Naive B cell (primary cell): ENCODE data around the gene SEC24D. TPM values are rescaled to one million over a fixed set of nuclear protein-coding genes. Genes with fewer than 3 reads are reported as not detected.
A peak's percentile ranks its signal among the peaks of the same experiment; 100 is the strongest.

Experiments used
- ATAC-seq, 2 donors: fragments of 150-1000 bp; cut with Tn5 transposase; 2 replicates each; pipeline ENCODE4 v1.10.0; 2021; ENCODE audit warnings: low read depth in 2 of 2, mild to moderate bottlenecking in 2 of 2, moderate library complexity in 2 of 2
- DNase-seq: peaks from one replicate; pipeline ENCODE4 v3.0.0; 2022
- H3K27ac Mint-ChIP-seq, 6 donors: one replicate each; pipeline ENCODE4 v1.8.0; 2020 to 2022; ENCODE audit warnings: mild to moderate bottlenecking in 6 of 6, mixed read lengths in 6 of 6, moderate library complexity in 5 of 6, inconsistent platforms in 2 of 6
- H3K27me3 Mint-ChIP-seq, 3 donors: one replicate each; pipeline ENCODE4 v1.8.0; 2021 to 2022; ENCODE audit warnings: mixed read lengths in 3 of 3, mild to moderate bottlenecking in 1 of 3
- H3K36me3 Mint-ChIP-seq, 2 donors: one replicate each; pipeline ENCODE4 v1.8.0; 2020 to 2022; ENCODE audit warnings: mixed read lengths in 2 of 2, inconsistent platforms in 1 of 2, mild to moderate bottlenecking in 1 of 2
- H3K4me1 Mint-ChIP-seq, 3 donors: one replicate each; pipeline ENCODE4 v1.8.0; 2020 to 2022; ENCODE audit warnings: mixed read lengths in 3 of 3, inconsistent platforms in 1 of 3, mild to moderate bottlenecking in 1 of 3, moderate library complexity in 1 of 3
- H3K4me3 Mint-ChIP-seq, 8 donors: one replicate each; pipeline ENCODE4 v1.8.0; 2020 to 2022; ENCODE audit warnings: mild to moderate bottlenecking in 8 of 8, mixed read lengths in 8 of 8, moderate library complexity in 8 of 8, inconsistent platforms in 2 of 8
- H3K9me3 Mint-ChIP-seq, 7 donors: one replicate each; pipeline ENCODE4 v1.8.0; 2020 to 2022; ENCODE audit warnings: mixed read lengths in 7 of 7, mild to moderate bottlenecking in 5 of 7, inconsistent platforms in 2 of 7, moderate library complexity in 1 of 7
- polyA plus RNA-seq, 6 donors: library from polyadenylated mRNA; unstranded; fragments of 300-500 nt; fragmentation: Illumina TruSeq; gene quantifications; one replicate each; pipeline ENCODE4 v1.2.3, GENCODE V29; 2021; ENCODE audit warnings: low read depth in 6 of 6

The SEC24D gene
- polyA plus RNA-seq, 6 donors from 2014 or later: 10.7 to 13.8 (median 11.3) TPM

DNA sequence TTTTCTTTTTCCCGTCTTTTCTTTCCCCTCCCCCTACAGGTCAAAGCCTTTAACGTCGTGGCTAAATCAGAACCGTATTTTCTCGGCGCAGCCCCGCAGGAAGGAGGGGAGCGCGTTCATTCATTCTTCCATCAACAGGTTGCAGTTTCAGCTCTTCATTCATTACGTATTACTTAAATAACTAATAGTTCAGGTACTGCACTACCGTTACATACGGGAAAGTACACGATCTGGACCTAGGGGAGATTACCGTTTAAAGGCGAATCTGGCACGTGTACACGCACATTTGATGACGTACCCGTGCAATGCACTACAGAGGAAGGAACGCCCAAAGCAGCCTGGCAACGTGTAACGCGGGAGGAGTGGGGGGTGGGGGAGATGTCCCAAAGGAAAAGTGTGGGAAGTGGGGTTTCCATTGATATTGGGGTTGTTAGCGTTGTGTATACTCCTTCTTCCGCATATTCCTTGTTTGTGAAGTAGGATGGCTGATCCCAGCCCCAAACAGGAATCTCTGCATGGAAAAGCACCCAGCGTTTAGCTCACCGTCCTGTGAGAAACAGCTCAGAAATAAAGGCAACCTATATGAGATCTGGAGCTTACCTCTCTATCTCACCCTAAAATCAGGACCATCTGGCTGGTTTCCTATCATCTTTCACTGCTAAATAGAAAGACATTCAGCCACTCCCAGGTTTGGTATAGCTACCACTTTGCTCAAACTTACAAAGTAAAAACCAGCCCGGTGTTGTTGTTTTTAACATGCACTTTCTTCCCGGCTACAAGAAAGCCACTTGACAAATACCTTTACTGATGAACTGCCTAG, 585 bp upstream of the SEC24D start:
- no peaks in the 10 kb centered on the region for H3K9me3 Mint-ChIP-seq
- peaks cover 5 to 15% of the 10 kb centered on the region in 2 donors for H3K36me3 Mint-ChIP-seq
- H3K4me3 Mint-ChIP-seq: peak overlapping the region; percentile 92 to 100 (median 100)
- peaks cover 15 to 21% (median 20%) of the 10 kb centered on the region in 3 donors for H3K4me1 Mint-ChIP-seq
- H3K27me3 Mint-ChIP-seq: peaks cover 4 to 16% (median 8%) of the 10 kb centered on the region in 3 donors
- peak overlapping the region; percentile 95 to 100 (median 99) for H3K27ac Mint-ChIP-seq
- ATAC-seq (peak; percentile 78), DNase-seq (peak; percentile 45)

DNA sequence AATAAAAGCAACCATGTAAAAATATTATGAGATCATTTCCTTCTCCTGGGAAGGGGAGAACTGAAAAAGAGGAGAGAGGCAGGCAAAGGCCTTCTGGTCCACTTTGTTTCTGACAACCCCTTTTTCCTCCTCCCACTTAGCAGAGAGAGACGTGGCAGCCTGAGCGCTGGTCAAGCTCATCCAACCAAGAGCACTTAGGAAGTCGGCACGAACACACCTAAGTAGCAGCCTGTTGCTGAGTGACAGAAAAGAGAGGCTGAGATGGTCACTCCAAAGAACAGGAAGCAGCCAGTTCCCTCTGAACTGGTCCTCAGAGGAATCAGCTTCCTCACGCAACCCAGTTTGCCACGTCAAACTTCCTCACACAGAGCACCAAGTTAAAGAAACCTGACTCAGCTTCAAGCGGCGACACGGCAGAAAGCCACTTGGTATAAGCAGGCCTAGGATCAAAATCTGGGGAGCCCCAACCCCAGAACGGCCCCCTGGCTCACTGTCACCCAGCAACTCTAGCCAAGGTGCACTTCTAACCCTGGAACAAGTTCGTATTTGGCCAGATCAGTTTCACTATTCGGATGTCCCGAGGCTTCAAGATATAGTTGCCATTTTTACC, 861 bp downstream of the SEC24D start:
- Mint-ChIP-seq H3K27ac (peak overlapping the region; percentile 81 to 95 (median 88)), H3K27me3 (peaks cover 4 to 7% (median 5%) of the 10 kb centered on the region in 3 donors), H3K36me3 (peaks cover 9 to 22% of the 10 kb centered on the region in 2 donors), H3K4me1 (peaks cover 19 to 21% (median 20%) of the 10 kb centered on the region in 3 donors), H3K9me3 (no peaks in the 10 kb centered on the region), H3K4me3 (peak overlapping the region; percentile 92 to 100 (median 100))
- DNase-seq (peak; percentile 41), ATAC-seq (peak; percentile 28)

DNA sequence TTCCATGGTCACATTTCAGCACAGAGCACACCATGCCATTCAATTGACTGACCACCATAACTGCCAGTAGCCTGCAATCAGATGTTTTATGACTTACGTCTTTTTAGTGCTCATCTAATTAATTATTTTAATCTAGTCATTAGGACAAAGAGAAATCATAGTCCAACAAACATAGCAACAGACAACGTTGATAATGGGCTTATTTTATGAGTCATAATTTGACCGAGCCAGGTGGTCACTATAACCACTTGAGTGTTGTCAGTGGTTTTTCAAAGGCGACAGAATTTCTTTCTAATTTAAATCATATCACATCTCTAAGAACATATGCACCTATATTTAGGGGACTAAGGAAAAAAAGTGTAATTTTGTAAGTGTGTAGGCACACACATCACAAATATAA, 1.9 kb downstream of the SEC24D start:
- peak overlapping the region in 1 of 6 donors; percentile 20 for H3K27ac Mint-ChIP-seq
- peaks cover 19 to 21% (median 20%) of the 10 kb centered on the region in 3 donors for H3K4me1 Mint-ChIP-seq
- H3K9me3 Mint-ChIP-seq: no peaks in the 10 kb centered on the region
- peaks cover 9 to 22% of the 10 kb centered on the region in 2 donors for H3K36me3 Mint-ChIP-seq
- ATAC-seq (no peak), DNase-seq (no peak)
- H3K27me3 Mint-ChIP-seq: no peaks in the 10 kb centered on the region
- peak overlapping the region in 4 of 8 donors; percentile 20 to 93 (median 27) for H3K4me3 Mint-ChIP-seq

DNA sequence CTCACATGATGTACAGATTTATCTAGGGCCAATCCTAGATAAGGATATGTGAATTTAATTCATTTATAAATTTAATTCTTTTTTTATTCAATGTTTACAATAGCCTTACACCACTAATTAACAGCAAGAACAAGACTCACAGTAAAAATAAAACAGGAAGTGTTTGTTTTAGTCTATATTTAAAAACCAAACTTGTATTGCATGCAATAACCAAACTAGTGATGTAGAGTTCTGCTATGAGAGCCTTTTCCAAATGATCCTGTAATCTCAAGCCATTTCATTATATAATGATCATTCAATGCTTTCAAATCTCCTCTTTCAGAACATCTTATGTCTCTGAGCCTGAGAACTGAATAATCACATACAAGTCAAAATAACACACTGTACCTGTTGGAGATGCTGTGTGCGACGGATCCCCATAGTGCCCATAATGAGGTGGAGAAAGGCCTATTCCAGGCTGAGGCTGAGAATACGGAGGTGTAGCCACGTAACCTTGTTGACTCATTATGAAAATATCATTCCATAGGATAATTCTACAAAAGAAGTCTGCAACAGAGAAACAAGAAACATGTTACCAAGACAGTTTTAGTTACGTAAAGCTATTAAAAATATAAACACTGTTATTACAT, 2.6 kb downstream of the SEC24D start:
- no peak for ATAC-seq
- DNase-seq: no peak
- Mint-ChIP-seq H3K27ac (no peak overlapping the region), H3K27me3 (no peaks in the 10 kb centered on the region), H3K9me3 (no peaks in the 10 kb centered on the region), H3K36me3 (peaks cover 14 to 22% of the 10 kb centered on the region in 2 donors), H3K4me3 (peak overlapping the region in 1 of 8 donors; percentile 93), H3K4me1 (peaks cover 20 to 26% (median 25%) of the 10 kb centered on the region in 3 donors)

DNA sequence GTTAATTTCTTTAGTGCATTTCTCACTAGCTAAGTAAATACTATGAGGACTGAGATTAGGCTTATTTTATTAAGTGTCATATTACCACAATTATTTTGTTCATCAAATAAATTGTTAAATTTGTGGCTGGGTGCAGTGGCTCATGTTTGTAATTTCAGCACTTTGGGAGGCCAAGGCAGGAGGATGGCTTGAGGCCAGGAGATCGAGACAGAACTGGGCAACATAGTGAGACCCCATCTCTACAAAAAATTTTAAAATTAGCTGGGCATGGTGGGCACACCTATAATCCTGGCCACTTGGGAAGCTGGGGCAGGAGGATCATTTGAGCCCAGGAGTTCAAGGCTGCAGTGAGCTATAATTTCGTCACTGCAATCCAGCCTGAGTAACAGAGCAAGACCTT, 6.8 kb downstream of the SEC24D start:
- Mint-ChIP-seq H3K9me3 (no peaks in the 10 kb centered on the region), H3K4me3 (no peak overlapping the region), H3K27me3 (no peaks in the 10 kb centered on the region), H3K4me1 (peaks cover 10 to 34% (median 27%) of the 10 kb centered on the region in 3 donors), H3K36me3 (peaks cover 15 to 24% of the 10 kb centered on the region in 2 donors), H3K27ac (no peak overlapping the region)
- DNase-seq (no peak), ATAC-seq (no peak)

DNA sequence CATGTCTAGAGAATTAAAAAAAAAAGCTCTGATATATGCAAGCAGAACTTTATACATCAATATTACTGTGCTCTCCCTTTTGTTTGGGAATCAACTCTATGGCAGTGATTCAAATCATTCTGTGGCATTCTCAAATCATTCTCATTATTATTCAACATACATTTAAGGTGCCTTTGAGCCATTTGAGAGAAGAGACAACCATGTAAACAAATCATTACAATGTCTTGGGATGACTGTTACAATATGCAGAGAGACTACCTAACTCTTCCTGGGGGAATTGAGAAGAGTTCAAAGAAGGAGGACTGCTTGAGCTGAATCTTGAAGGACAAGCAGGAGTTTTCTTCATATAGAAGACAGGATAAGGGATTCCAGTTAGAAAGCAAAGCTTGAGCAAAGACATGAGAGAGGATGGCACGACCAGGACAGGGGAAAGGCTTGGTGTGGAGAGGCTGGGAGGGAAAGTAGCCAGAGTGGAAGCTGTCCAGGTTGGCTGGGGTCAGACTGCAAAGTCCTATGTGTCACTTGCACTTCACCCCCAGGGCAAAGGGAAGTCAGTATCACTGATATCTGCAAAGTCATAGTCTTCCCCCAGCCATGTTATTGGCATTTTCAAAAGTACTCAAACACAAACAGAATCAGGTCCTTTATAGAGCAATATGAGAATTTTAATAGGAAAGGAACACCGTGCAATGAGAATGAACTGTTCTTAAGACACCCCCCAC, 9.0 kb downstream of the SEC24D start:
- no peak for ATAC-seq
- Mint-ChIP-seq H3K4me3 (no peak overlapping the region), H3K9me3 (no peaks in the 10 kb centered on the region), H3K36me3 (peaks cover 15 to 26% of the 10 kb centered on the region in 2 donors), H3K27ac (no peak overlapping the region), H3K27me3 (no peaks in the 10 kb centered on the region), H3K4me1 (peaks cover 5 to 28% (median 22%) of the 10 kb centered on the region in 3 donors)
- DNase-seq: no peak

DNA sequence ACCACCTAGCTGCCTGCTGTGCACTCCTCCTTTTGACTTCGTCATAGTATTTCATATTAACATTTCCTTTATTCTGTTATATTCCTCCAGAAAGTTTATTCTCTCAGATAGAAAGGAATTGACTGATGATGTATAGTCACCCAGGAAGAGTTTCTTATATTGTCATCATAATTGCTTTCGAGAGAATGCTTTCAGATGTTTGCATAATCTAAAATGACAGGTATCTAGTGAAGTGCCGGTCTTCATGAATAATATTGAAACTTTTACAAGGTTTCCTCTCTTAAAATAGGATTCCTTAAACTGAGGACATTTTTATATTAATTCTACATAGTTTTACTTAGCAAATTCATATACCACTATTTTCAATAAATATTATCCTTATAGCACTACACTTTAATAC, 10.1 kb downstream of the SEC24D start:
- no peaks in the 10 kb centered on the region for H3K9me3 Mint-ChIP-seq
- peaks cover 12 to 26% of the 10 kb centered on the region in 2 donors for H3K36me3 Mint-ChIP-seq
- no peak for DNase-seq
- H3K27ac Mint-ChIP-seq: no peak overlapping the region
- H3K4me1 Mint-ChIP-seq: peaks cover 5 to 28% (median 21%) of the 10 kb centered on the region in 3 donors
- no peaks in the 10 kb centered on the region for H3K27me3 Mint-ChIP-seq
- no peak for ATAC-seq
- no peak overlapping the region for H3K4me3 Mint-ChIP-seq

DNA sequence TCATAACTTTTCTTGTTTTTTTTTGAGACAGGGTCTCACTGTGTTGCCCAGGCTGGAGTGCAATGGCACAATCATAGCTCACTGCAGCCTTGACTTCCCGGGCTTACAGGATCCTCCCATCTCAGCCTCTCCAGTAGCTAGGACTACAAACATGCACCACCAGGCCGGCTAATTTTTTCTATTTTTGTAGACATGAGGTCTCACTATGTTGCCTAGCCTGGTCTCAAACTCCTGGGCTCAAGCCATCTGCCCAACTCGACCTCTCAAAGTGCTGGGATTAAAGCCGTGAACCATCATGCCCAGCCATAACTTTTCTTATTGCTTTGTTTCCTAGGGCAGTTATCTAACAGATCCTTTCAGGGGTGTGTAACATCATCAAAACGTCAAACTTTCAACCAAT, 11.8 kb downstream of the SEC24D start:
- ATAC-seq (no peak), DNase-seq (no peak)
- no peaks in the 10 kb centered on the region for H3K9me3 Mint-ChIP-seq
- peak overlapping the region in 1 of 6 donors; percentile 43 for H3K27ac Mint-ChIP-seq
- no peaks in the 10 kb centered on the region for H3K27me3 Mint-ChIP-seq
- peaks cover 5 to 28% (median 18%) of the 10 kb centered on the region in 3 donors for H3K4me1 Mint-ChIP-seq
- H3K36me3 Mint-ChIP-seq: peaks cover 7 to 23% of the 10 kb centered on the region in 2 donors
- H3K4me3 Mint-ChIP-seq: no peak overlapping the region

DNA sequence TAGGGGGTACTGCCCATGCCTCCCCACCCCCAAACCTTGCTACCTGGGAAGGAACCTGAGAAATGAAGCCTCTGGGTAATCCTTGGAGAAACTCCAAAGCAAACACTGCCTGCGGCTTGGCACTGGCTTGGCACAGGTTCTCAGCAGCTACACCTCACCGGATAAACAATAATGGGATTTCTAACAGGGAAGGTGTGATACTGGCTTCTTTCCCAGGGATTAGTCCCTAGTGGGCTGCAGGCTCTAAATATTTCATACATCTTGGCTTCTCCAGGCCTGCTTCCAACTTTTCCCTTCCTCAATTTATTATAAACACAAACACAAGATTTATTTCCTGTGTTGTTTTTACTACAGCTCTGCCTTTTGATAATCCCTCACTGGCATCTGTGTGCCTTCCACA, 12.5 kb downstream of the SEC24D start:
- Mint-ChIP-seq H3K27me3 (no peaks in the 10 kb centered on the region), H3K4me3 (no peak overlapping the region), H3K27ac (no peak overlapping the region), H3K9me3 (no peaks in the 10 kb centered on the region), H3K36me3 (peaks cover 7 to 18% of the 10 kb centered on the region in 2 donors), H3K4me1 (peaks cover 5 to 23% (median 13%) of the 10 kb centered on the region in 3 donors)
- no peak for DNase-seq
- no peak for ATAC-seq

DNA sequence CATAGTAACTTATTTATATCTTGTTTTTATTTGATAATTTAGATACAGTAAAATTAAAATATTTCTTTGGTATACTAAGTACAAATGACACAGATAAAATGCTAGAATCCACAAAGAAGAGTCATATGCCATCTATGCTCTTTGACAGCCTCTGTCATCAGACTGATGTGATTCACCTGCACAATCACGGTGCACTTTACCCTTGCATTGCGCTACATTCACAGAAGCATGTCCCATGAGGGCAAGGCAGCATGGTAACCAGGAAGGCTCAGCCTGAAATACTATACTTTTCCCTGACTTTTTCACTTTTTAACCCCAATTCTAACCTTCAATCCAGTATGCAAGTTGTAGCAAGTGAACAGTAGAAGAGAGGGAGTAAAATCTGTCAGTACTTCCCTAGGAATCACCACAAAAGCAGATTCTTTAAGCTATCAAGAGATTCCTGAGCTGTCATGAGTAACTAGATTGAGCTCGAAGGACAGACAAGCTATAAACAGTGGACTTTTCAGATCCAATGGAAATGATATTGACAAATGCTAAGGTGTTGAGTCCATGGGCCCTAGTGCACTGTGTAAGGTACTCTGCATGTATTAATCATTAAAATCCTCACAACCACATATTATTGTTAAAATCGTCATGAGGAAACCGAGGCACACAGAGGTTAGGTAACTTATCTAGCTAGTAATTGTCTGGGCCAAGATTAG, 14.2 kb downstream of the SEC24D start:
- no peaks in the 10 kb centered on the region for H3K27me3 Mint-ChIP-seq
- H3K9me3 Mint-ChIP-seq: no peaks in the 10 kb centered on the region
- no peak for DNase-seq
- peak overlapping the region in 2 of 6 donors; percentile 24 to 44 for H3K27ac Mint-ChIP-seq
- ATAC-seq: no peak
- peaks cover 3 to 18% (median 7%) of the 10 kb centered on the region in 3 donors for H3K4me1 Mint-ChIP-seq
- H3K36me3 Mint-ChIP-seq: peaks cover 7 to 18% of the 10 kb centered on the region in 2 donors
- H3K4me3 Mint-ChIP-seq: no peak overlapping the region

DNA sequence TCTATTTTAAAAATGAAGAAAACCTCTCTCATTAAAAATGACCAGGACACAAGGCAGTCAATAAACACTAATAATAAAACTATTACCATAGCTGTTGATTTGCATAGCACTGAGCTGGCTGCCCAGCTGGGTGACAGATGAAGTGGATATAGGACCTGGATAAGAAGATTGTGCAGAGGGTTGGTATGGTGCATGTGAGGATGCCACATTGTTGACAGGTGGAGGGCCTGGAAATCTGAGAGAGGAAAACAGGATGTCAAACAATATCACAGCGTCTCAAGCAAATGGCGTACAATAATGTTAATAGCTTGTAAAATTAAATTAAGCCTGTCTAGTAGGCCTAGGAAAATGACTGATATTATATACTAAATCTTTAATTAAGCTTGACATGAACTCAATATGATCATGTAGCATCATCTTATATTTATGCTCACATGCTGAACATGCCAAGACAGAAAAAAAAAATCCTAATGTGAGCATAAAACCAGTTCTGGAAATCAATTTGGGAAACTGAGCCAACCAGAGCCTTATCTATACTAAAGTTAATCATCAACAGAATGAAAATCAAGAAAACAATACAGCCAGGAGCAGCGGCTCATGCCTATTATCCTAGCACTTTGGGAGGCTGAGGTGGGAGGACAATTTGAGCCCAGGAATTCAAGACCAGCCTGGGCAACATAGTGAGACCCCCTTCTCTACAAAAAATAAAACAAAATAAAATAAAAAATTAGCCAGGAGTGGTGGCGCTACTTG, 18.6 kb downstream of the SEC24D start:
- no peaks in the 10 kb centered on the region for H3K4me1 Mint-ChIP-seq
- H3K36me3 Mint-ChIP-seq: peaks cover 24 to 26% of the 10 kb centered on the region in 2 donors
- no peak overlapping the region for H3K4me3 Mint-ChIP-seq
- DNase-seq: no peak
- no peaks in the 10 kb centered on the region for H3K27me3 Mint-ChIP-seq
- no peak for ATAC-seq
- no peak overlapping the region for H3K27ac Mint-ChIP-seq
- H3K9me3 Mint-ChIP-seq: no peaks in the 10 kb centered on the region

DNA sequence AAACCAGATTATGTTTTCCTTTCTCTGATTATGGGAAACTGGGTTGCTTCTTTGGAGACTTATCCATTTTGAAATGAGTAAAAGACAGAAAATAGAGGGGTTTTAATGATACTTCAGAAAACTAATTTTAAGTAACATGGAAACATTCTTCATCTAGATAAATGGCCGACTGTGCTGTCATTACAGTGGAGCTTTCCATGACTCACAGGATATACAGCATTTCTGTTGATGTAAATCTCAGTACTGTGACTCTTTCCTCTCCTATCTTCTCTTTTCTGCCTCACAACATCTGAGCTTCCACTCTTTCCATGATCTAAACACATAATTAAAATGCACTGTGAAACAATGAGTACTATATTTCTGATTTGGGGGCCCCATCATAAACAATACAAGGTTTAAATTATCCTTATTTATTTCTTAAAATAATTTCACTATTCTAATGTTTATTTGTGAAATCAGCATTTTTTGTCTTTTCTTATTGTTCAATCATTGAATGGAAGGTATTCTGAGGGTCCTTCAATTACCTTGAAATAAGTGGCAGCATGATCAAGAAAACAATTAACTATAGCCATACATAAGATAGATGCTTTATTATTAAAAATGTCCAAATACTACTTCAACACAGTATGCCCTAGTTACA, 19.3 kb downstream of the SEC24D start:
- Mint-ChIP-seq H3K27me3 (no peaks in the 10 kb centered on the region), H3K36me3 (peaks cover 29 to 31% of the 10 kb centered on the region in 2 donors), H3K4me1 (no peaks in the 10 kb centered on the region), H3K9me3 (no peaks in the 10 kb centered on the region), H3K4me3 (no peak overlapping the region), H3K27ac (no peak overlapping the region)
- DNase-seq (no peak), ATAC-seq (no peak)
